ENCODE measurements around the gene FRMD6.
"Not testable (repeated sequence)": the region's sequence is repeated elsewhere in the genome, so short reads cannot be mapped to it uniquely, and the experiment has no call there.

The FRMD6 gene

DNA sequence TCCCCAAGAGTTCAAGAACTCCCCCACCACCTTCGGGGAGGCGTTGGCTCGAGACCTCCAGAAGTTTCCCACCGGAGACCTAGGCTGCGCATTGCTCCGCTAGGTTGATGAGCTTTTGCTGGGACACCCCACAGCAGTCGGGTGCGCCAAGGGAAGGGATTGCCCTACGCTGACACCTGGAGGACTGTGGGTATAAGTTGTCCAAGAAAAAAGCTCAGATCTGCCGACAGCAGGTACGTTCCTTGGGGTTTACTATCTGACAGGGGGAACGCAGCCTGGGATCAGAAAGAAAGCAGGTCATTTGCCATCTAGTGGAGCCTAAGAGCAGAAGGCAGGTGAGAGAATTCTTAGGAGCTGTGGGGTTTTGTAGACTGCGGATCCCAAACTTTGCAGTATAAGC lies 98.8 kb downstream of the FRMD6 start:
- H2BK15ac ChIP-seq (ENCODE audit: low read depth, poor library complexity, severe bottlenecking), result no peak overlapping the region
- H2AK5ac ChIP-seq (ENCODE audit: low read length, severe bottlenecking), result no peak overlapping the region
- H3K36me3 ChIP-seq (ENCODE audit: control insufficient read depth in 1 of 2, insufficient read depth in 2 of 2, low read depth in 1 of 2, low read length in 2 of 2), result no peaks in the 10 kb centered on the region
- no peaks in the 10 kb centered on the region for H3K4me1 ChIP-seq (ENCODE audit: control insufficient read depth, insufficient read depth, low read depth, low read length)
- no peak overlapping the region for H3K4me3 ChIP-seq (ENCODE audit: insufficient read depth in 1 of 2, low read depth in 1 of 2, low read length in 2 of 2)
- H3K27ac ChIP-seq (ENCODE audit: low read length, poor library complexity, severe bottlenecking), result no peak overlapping the region
- no peak overlapping the region for H2BK120ac ChIP-seq (ENCODE audit: low read depth, low read length)
- no peak overlapping the region for H3K23ac ChIP-seq (ENCODE audit: low read length in 2 of 2)
- no peaks in the 10 kb centered on the region for H3K79me1 ChIP-seq (replicated peaks; ENCODE audit: low read length, poor library complexity, severe bottlenecking)
- H3K4me2 ChIP-seq (ENCODE audit: low read length, poor library complexity, severe bottlenecking), result no peak overlapping the region
- no peaks in the 10 kb centered on the region for H3K9me3 ChIP-seq (ENCODE audit: control insufficient read depth, low read length)
- H3K14ac ChIP-seq (ENCODE audit: low read length in 2 of 2), result no peak overlapping the region
- H3K9ac ChIP-seq (ENCODE audit: low read length), result no peak overlapping the region
- H4K8ac ChIP-seq (ENCODE audit: low read length), result no peak overlapping the region
- no peak overlapping the region for H4K91ac ChIP-seq (ENCODE audit: low read length)
- no peak overlapping the region for H3K18ac ChIP-seq (ENCODE audit: low read depth in 1 of 2, low read length in 2 of 2)
- no peak for DNase-seq
- H2BK5ac ChIP-seq (ENCODE audit: low read depth, low read length, poor library complexity, severe bottlenecking), result no peak overlapping the region
- WGBS, result 79% methylated on average over 13 of the region's 13 CpGs
- no peak overlapping the region for H2BK12ac ChIP-seq (ENCODE audit: low read length in 2 of 2)
- no peak overlapping the region for H2AFZ ChIP-seq (ENCODE audit: low read depth, low read length)
- H3K4ac ChIP-seq (ENCODE audit: low read depth in 1 of 2, low read length in 2 of 2), result no peak overlapping the region
- H3K27me3 ChIP-seq (ENCODE audit: control insufficient read depth in 1 of 2, insufficient read depth in 1 of 2, low read length in 2 of 2), result no peaks in the 10 kb centered on the region

DNA sequence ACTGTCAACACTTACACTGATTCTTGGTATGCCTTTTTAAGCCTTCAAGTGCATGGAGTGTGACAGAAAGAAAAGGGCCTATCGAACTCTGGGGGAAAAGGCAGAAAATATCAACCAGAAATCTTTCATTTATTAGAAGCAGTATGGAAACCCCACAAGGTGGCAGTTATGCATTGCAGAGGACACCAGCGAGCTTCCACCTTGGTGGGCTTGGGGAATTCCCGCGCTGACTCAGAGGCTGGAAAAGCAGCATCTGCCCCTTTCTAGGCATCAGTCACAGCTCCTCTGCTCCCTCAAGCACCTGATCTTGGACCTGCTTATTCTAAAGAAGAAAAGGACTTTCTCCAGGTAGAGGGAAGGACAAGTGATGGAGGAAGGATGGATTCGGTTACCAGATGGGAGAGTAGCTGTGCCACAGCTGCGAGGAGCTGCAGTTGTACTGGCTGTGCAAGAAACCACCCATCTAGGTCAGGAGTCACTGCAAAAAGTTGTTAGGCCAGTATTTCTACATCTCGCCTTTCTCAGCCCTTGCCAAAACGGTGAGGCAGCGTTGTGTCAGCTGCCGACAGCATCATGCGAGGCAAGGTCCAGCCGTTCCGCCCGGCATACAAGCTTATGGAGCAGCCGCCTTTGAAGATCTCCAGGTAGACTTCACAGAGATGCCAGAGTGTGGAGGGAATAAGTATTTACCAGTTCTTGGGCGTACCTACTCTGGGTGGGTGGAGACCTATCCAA lies 100.1 kb downstream of the FRMD6 start:
- H3K36me3 ChIP-seq (ENCODE audit: control insufficient read depth in 1 of 2, insufficient read depth in 2 of 2, low read depth in 1 of 2, low read length in 2 of 2); H3K9ac ChIP-seq (ENCODE audit: low read length); H3K27me3 ChIP-seq (ENCODE audit: control insufficient read depth in 1 of 2, insufficient read depth in 1 of 2, low read length in 2 of 2); H3K18ac ChIP-seq (ENCODE audit: low read depth in 1 of 2, low read length in 2 of 2); H4K8ac ChIP-seq (ENCODE audit: low read length); DNase-seq; H3K23ac ChIP-seq (ENCODE audit: low read length in 2 of 2); H3K9me3 ChIP-seq (ENCODE audit: control insufficient read depth, low read length); H2BK5ac ChIP-seq (ENCODE audit: low read depth, low read length, poor library complexity, severe bottlenecking); H2BK12ac ChIP-seq (ENCODE audit: low read length in 2 of 2); H3K4ac ChIP-seq (ENCODE audit: low read depth in 1 of 2, low read length in 2 of 2); H3K79me1 ChIP-seq (replicated peaks; ENCODE audit: low read length, poor library complexity, severe bottlenecking); H3K4me1 ChIP-seq (ENCODE audit: control insufficient read depth, insufficient read depth, low read depth, low read length); H2BK15ac ChIP-seq (ENCODE audit: low read depth, poor library complexity, severe bottlenecking); H3K27ac ChIP-seq (ENCODE audit: low read length, poor library complexity, severe bottlenecking); H3K4me2 ChIP-seq (ENCODE audit: low read length, poor library complexity, severe bottlenecking); H3K4me3 ChIP-seq (ENCODE audit: insufficient read depth in 1 of 2, low read depth in 1 of 2, low read length in 2 of 2); H4K91ac ChIP-seq (ENCODE audit: low read length); H3K14ac ChIP-seq (ENCODE audit: low read length in 2 of 2); H2AFZ ChIP-seq (ENCODE audit: low read depth, low read length); H2AK5ac ChIP-seq (ENCODE audit: low read length, severe bottlenecking); H2BK120ac ChIP-seq (ENCODE audit: low read depth, low read length): not testable (repeated sequence)
- 87% methylated on average over 14 of the region's 16 CpGs for WGBS

DNA sequence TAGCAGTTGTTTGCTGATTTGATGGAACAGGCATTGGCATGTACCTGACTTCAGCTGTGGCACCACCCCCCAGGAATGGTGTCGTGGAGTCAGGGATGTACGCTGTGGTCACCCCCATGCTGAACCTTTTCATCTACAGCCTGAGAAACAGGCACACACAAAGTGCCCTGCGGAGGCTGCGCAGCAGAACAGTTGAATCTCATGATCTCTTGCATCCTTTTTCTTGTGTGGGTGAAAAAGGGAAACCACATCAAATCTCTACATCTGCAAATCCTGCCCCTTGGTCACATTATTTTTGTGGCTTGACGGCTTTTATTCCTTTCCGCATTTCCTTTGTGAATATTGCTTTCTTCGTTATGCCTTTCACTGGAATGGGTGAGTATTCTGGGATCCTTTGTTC lies 106.0 kb downstream of the FRMD6 start:
- not testable (repeated sequence) for H2BK5ac ChIP-seq (ENCODE audit: low read depth, low read length, poor library complexity, severe bottlenecking); H3K9ac ChIP-seq (ENCODE audit: low read length); H3K79me1 ChIP-seq (replicated peaks; ENCODE audit: low read length, poor library complexity, severe bottlenecking); H2AK5ac ChIP-seq (ENCODE audit: low read length, severe bottlenecking); H4K8ac ChIP-seq (ENCODE audit: low read length); H3K9me3 ChIP-seq (ENCODE audit: control insufficient read depth, low read length); H3K4me2 ChIP-seq (ENCODE audit: low read length, poor library complexity, severe bottlenecking); H2BK12ac ChIP-seq (ENCODE audit: low read length in 2 of 2); H3K14ac ChIP-seq (ENCODE audit: low read length in 2 of 2); H3K27ac ChIP-seq (ENCODE audit: low read length, poor library complexity, severe bottlenecking); DNase-seq; H3K36me3 ChIP-seq (ENCODE audit: control insufficient read depth in 1 of 2, insufficient read depth in 2 of 2, low read depth in 1 of 2, low read length in 2 of 2); H4K91ac ChIP-seq (ENCODE audit: low read length); H2BK15ac ChIP-seq (ENCODE audit: low read depth, poor library complexity, severe bottlenecking); H3K4me3 ChIP-seq (ENCODE audit: insufficient read depth in 1 of 2, low read depth in 1 of 2, low read length in 2 of 2); H3K18ac ChIP-seq (ENCODE audit: low read depth in 1 of 2, low read length in 2 of 2); H3K4me1 ChIP-seq (ENCODE audit: control insufficient read depth, insufficient read depth, low read depth, low read length); H3K23ac ChIP-seq (ENCODE audit: low read length in 2 of 2); H2BK120ac ChIP-seq (ENCODE audit: low read depth, low read length); H2AFZ ChIP-seq (ENCODE audit: low read depth, low read length); H3K27me3 ChIP-seq (ENCODE audit: control insufficient read depth in 1 of 2, insufficient read depth in 1 of 2, low read length in 2 of 2); H3K4ac ChIP-seq (ENCODE audit: low read depth in 1 of 2, low read length in 2 of 2)
- WGBS, result 70% methylated on average over 4 of the region's 7 CpGs

DNA sequence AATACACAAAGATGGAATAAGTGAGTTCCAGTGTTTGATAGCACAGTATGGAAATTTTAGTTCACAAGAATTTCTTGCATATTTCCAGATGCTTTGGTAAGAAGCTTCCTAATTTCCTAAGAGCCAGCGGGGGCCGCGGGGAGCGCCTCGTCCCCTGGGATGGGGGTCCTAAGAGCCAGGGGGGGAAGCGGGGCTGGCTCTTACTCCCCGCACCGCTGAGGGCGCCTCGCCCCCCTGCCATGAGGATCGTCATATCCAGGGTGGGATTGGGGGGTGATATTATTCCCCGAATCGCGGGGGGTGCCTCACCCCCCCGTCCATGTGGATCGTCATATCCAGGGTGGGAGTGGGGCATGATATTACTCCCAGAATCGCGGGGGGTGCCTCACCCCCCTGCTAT lies 108.2 kb downstream of the FRMD6 start:
- H3K9me3 ChIP-seq (ENCODE audit: control insufficient read depth, low read length), result no peaks in the 10 kb centered on the region
- H2AK5ac ChIP-seq (ENCODE audit: low read length, severe bottlenecking), result no peak overlapping the region
- no peaks in the 10 kb centered on the region for H3K4me1 ChIP-seq (ENCODE audit: control insufficient read depth, insufficient read depth, low read depth, low read length)
- H2BK15ac ChIP-seq (ENCODE audit: low read depth, poor library complexity, severe bottlenecking), result no peak overlapping the region
- DNase-seq, result no peak
- H4K91ac ChIP-seq (ENCODE audit: low read length), result no peak overlapping the region
- no peak overlapping the region for H3K18ac ChIP-seq (ENCODE audit: low read depth in 1 of 2, low read length in 2 of 2)
- no peak overlapping the region for H2BK12ac ChIP-seq (ENCODE audit: low read length in 2 of 2)
- no peak overlapping the region for H4K8ac ChIP-seq (ENCODE audit: low read length)
- H3K23ac ChIP-seq (ENCODE audit: low read length in 2 of 2), result no peak overlapping the region
- no peak overlapping the region for H3K9ac ChIP-seq (ENCODE audit: low read length)
- H3K14ac ChIP-seq (ENCODE audit: low read length in 2 of 2), result no peak overlapping the region
- no peak overlapping the region for H2BK120ac ChIP-seq (ENCODE audit: low read depth, low read length)
- H3K4me3 ChIP-seq (ENCODE audit: insufficient read depth in 1 of 2, low read depth in 1 of 2, low read length in 2 of 2), result no peak overlapping the region
- H3K27me3 ChIP-seq (ENCODE audit: control insufficient read depth in 1 of 2, insufficient read depth in 1 of 2, low read length in 2 of 2), result no peaks in the 10 kb centered on the region
- H2AFZ ChIP-seq (ENCODE audit: low read depth, low read length), result no peak overlapping the region
- no peak overlapping the region for H3K4ac ChIP-seq (ENCODE audit: low read depth in 1 of 2, low read length in 2 of 2)
- WGBS, result 95% methylated on average over 18 of the region's 18 CpGs
- no peaks in the 10 kb centered on the region for H3K79me1 ChIP-seq (replicated peaks; ENCODE audit: low read length, poor library complexity, severe bottlenecking)
- H3K4me2 ChIP-seq (ENCODE audit: low read length, poor library complexity, severe bottlenecking), result no peak overlapping the region
- no peak overlapping the region for H3K27ac ChIP-seq (ENCODE audit: low read length, poor library complexity, severe bottlenecking)
- H3K36me3 ChIP-seq (ENCODE audit: control insufficient read depth in 1 of 2, insufficient read depth in 2 of 2, low read depth in 1 of 2, low read length in 2 of 2), result no peaks in the 10 kb centered on the region
- no peak overlapping the region for H2BK5ac ChIP-seq (ENCODE audit: low read depth, low read length, poor library complexity, severe bottlenecking)

All from mesenchymal stem cell (in vitro differentiated cells and primary cell).